B cell (primary cell): ENCODE results near the gene LCN10. TPM values are rescaled to one million over a fixed set of nuclear protein-coding genes. Genes with fewer than 3 reads are reported as not detected.

Experiments used
- ATAC-seq: fragments of 200-7000 bp; cut with Tn5 transposase; one replicate; pipeline ENCODE4 v1.10.0; 2021; ENCODE audit warnings: low read depth, mild to moderate bottlenecking, moderate number of reproducible peaks, moderate library complexity
- CTCF ChIA-PET: fragments of 350-600 bp; sonication (Branson Sonifier 250); formaldehyde crosslinking; loops from one replicate; lab custom pipeline; 2021; ENCODE audit warnings: antibody characterized with exemption, inconsistent platforms; lab: Charles Lee
- POLR2A ChIA-PET: fragments of 350-600 bp; sonication (Branson Sonifier 250); formaldehyde crosslinking; loops from one replicate; lab custom pipeline; 2021; ENCODE audit warnings: antibody characterized with exemption; lab: Charles Lee
- DNase-seq: peaks from one replicate; pipeline ENCODE4 v3.0.0; 2013
- H2AFZ ChIP-seq: 2 replicates; pipeline ENCODE4 v1.6.1; 2012; ENCODE audit warnings: mild to moderate bottlenecking, low read depth, low read length; ENCODE audit not compliant: insufficient read depth, poor library complexity, severe bottlenecking
- H3K27ac ChIP-seq, 2 donors: 1 replicate in 1 of 2; 2 replicates in 1 of 2; pipeline ENCODE4 v1.5.1; 2012 to 2013; ENCODE audit warnings: low read length in 2 of 2, mild to moderate bottlenecking in 2 of 2, moderate library complexity in 1 of 2
- H3K27me3 ChIP-seq, 4 experiments: fragments of 200-600 bp in 1 of 4; sonication (generic) in 1 of 4; replicated peaks in 1 of 4; 1 replicate in 2 of 4; 2 replicates in 2 of 4; pipeline versions ENCODE4 v1.6.1 to v1.7.0; 2013 to 2016; ENCODE audit warnings: low read length in 3 of 4, mild to moderate bottlenecking in 2 of 4, mixed read lengths in 1 of 4, moderate library complexity in 1 of 4; ENCODE audit not compliant: insufficient read depth in 4 of 4, control insufficient read depth in 3 of 4; ENCODE audit errors: control extremely low read depth in 1 of 4
- H3K36me3 ChIP-seq, 2 experiments: replicated peaks in 1 of 2; 1 replicate in 1 of 2; 2 replicates in 1 of 2; pipeline versions ENCODE4 v1.6.1 to v1.7.1; 2013; ENCODE audit warnings: low read length in 1 of 2; ENCODE audit not compliant: insufficient read depth in 2 of 2, control insufficient read depth in 1 of 2; ENCODE audit errors: control extremely low read depth in 1 of 2, extremely low read depth in 1 of 2
- H3K4me1 ChIP-seq, 2 donors: fragments of 200-600 bp in 1 of 2; sonication (generic) in 1 of 2; 1 replicate in 1 of 2; 2 replicates in 1 of 2; pipeline versions ENCODE4 v1.5.1 to v1.6.1; 2013 to 2017; ENCODE audit warnings: low read length in 2 of 2; ENCODE audit not compliant: control insufficient read depth in 2 of 2, insufficient read depth in 2 of 2
- H3K4me2 ChIP-seq: replicated peaks from 2 replicates; pipeline ENCODE3; 2012; ENCODE audit warnings: mild to moderate bottlenecking, low read depth, low read length; ENCODE audit not compliant: poor library complexity, severe bottlenecking
- H3K4me3 ChIP-seq, 5 experiments: fragments of 200-600 bp in 1 of 5; sonication (generic) in 1 of 5; 1 replicate in 3 of 5; 2 replicates in 2 of 5; pipeline versions ENCODE4 v1.5.1 to v1.7.0; 2011 to 2016; ENCODE audit warnings: low read length in 4 of 5, mild to moderate bottlenecking in 4 of 5, low read depth in 2 of 5, control low read depth in 1 of 5, moderate library complexity in 1 of 5; ENCODE audit not compliant: insufficient read depth in 1 of 5; ENCODE audit errors: control extremely low read depth in 1 of 5, extremely low read depth in 1 of 5
- H3K79me2 ChIP-seq: fragments of 200-600 bp; sonication (generic); one replicate; pipeline ENCODE4 v1.6.0; 2016; ENCODE audit warnings: low read length; ENCODE audit not compliant: control insufficient read depth, insufficient read depth
- H3K9ac ChIP-seq: fragments of 200-600 bp; sonication (generic); 2 replicates; pipeline ENCODE4 v1.6.1; 2017; ENCODE audit warnings: mild to moderate bottlenecking, low read length, moderate library complexity
- H3K9me3 ChIP-seq, 3 donors: one replicate each; pipeline versions ENCODE4 v1.6.1 to v1.7.1; 2013; ENCODE audit warnings: low read length in 2 of 3; ENCODE audit not compliant: control insufficient read depth in 2 of 3, insufficient read depth in 1 of 3; ENCODE audit errors: control extremely low read depth in 1 of 3
- H4K20me1 ChIP-seq: 2 replicates; pipeline ENCODE4 v1.6.0; 2012; ENCODE audit warnings: mild to moderate bottlenecking, low read length; ENCODE audit not compliant: insufficient read depth, control insufficient read depth, poor library complexity, severe bottlenecking
- H3K27ac Mint-ChIP-seq: one replicate; pipeline ENCODE4 v1.8.0; 2021; ENCODE audit warnings: mixed read lengths
- H3K27me3 Mint-ChIP-seq: one replicate; pipeline ENCODE4 v1.8.0; 2021; ENCODE audit warnings: mixed read lengths
- H3K4me1 Mint-ChIP-seq: one replicate; pipeline ENCODE4 v1.8.0; 2021; ENCODE audit warnings: mixed read lengths
- H3K4me3 Mint-ChIP-seq: one replicate; pipeline ENCODE4 v1.8.0; 2021; ENCODE audit warnings: mixed read lengths
- H3K9me3 Mint-ChIP-seq: one replicate; pipeline ENCODE4 v1.8.0; 2022; ENCODE audit warnings: mixed read lengths; ENCODE audit not compliant: insufficient read depth
- EZH2 ChIP-seq: IDR thresholded peaks from 2 replicates; pipeline ENCODE4 v1.6.1; 2012; ENCODE audit warnings: borderline replicate concordance, low read depth, mild to moderate bottlenecking, moderate library complexity, low read length; ENCODE audit not compliant: insufficient read depth, poor library complexity, severe bottlenecking
- WGBS: methylation state at CpG from one replicate; pipeline ENCODE4 v1.1.5; 2013; ENCODE audit warnings: missing lambda C conversion rate; ENCODE audit not compliant: insufficient coverage; 5-methylcytosine and 5-hydroxymethylcytosine counted together
- intact Hi-C: fragments of 100-400 bp; cut with micrococcal nuclease; formaldehyde crosslinking; loops from one replicate; pipeline ENCODE4 v1.10.0; 2022
- polyA plus RNA-seq: library from polyadenylated mRNA; depleted of rRNA; stranded (reverse); fragments of >200 nt; gene quantifications from 2 replicates; pipeline ENCODE4 v1.2.3, GENCODE V29; 2012
- total RNA-seq, 2 donors: library from RNA; stranded (reverse); fragments of 120-200 nt in 1 of 2; gene quantifications; 1 replicate in 1 of 2; 2 replicates in 1 of 2; pipeline versions ENCODE4 v1.2.3 to v1.2.4, GENCODE V29; 2013 to 2022
- TF ChIP-seq, protein P1 (sequence below): fragments of 200-600 bp; IDR thresholded peaks from one replicate; pipeline ENCODE4 v1.8.0; 2022; ENCODE audit warnings: antibody characterized with exemption, mild to moderate bottlenecking

LCN10 gene
- total and polyA plus RNA-seq, 2 donors (not counting 1 experiment from before 2014, with no cell fraction given): 76.3 to 93.0 TPM

DNA sequence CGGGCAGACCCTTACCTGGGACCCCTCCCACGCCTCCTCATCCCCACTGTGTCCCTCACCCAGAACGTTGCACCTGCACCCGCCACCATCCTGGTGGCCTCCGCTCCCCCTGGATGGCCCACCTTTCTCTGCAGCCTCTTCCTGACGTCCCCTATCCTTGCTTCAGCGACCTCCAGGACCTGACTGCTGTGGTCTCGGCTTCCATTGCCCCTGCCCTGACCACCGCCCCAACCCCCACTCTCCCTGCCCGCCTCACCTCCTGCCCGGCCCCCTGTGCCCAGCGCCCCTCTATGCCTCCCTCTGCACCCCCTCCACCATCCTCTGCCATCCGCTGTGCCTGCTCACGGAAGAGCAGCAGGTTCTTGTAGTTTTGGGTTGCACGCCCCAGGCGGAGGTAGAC lies 2.2 kb downstream of the LCN10 start:
- peaks cover 35% of the 10 kb centered on the region for H3K4me1 Mint-ChIP-seq
- H4K20me1 ChIP-seq: peaks cover 32% of the 10 kb centered on the region
- CTCF ChIA-PET: interaction anchor here (1.1 to 3.9 kb wide), 4 partner anchors 10 to 69 kb away, joined by 3 to 46 read pairs (median 6); partner anchors contain the start of gene LCN8
- H3K4me3 ChIP-seq: peak overlapping the region in 4 of 5 experiments; percentile 69 to 97 (median 78)
- no peaks in the 10 kb centered on the region for H3K9me3 ChIP-seq
- H3K9me3 Mint-ChIP-seq: no peaks in the 10 kb centered on the region
- H2AFZ ChIP-seq: no peak overlapping the region
- DNase-seq (no peak), ATAC-seq (no peak)
- peak overlapping the region; percentile 83 for H3K27ac Mint-ChIP-seq
- WGBS: 97% methylated on average over 16 of the region's 16 CpGs
- H3K27ac ChIP-seq: peak overlapping the region; percentile 82 to 83
- peaks cover 36% of the 10 kb centered on the region for H3K79me2 ChIP-seq
- peak overlapping the region; percentile 91 for H3K4me2 ChIP-seq
- intact Hi-C loops: no loop called here
- H3K4me3 Mint-ChIP-seq: peak overlapping the region; percentile 91
- H3K4me1 ChIP-seq: peaks cover 22 to 41% of the 10 kb centered on the region in 2 donors
- H3K9ac ChIP-seq: peak overlapping the region; percentile 94
- POLR2A ChIA-PET: interaction anchor here (1.7 to 3.4 kb wide), 2 partner anchors 9 to 11 kb away, joined by 9 to 53 read pairs; no protein-coding TSS in a partner anchor
- peaks cover 0 to 19% of the 10 kb centered on the region in 2 experiments for H3K36me3 ChIP-seq
- TF ChIP-seq, protein P1, sequence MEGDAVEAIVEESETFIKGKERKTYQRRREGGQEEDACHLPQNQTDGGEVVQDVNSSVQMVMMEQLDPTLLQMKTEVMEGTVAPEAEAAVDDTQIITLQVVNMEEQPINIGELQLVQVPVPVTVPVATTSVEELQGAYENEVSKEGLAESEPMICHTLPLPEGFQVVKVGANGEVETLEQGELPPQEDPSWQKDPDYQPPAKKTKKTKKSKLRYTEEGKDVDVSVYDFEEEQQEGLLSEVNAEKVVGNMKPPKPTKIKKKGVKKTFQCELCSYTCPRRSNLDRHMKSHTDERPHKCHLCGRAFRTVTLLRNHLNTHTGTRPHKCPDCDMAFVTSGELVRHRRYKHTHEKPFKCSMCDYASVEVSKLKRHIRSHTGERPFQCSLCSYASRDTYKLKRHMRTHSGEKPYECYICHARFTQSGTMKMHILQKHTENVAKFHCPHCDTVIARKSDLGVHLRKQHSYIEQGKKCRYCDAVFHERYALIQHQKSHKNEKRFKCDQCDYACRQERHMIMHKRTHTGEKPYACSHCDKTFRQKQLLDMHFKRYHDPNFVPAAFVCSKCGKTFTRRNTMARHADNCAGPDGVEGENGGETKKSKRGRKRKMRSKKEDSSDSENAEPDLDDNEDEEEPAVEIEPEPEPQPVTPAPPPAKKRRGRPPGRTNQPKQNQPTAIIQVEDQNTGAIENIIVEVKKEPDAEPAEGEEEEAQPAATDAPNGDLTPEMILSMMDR: no peak
- no peak for TF ChIP-seq EZH2
- no peaks in the 10 kb centered on the region for H3K27me3 ChIP-seq
- H3K27me3 Mint-ChIP-seq: no peaks in the 10 kb centered on the region

DNA sequence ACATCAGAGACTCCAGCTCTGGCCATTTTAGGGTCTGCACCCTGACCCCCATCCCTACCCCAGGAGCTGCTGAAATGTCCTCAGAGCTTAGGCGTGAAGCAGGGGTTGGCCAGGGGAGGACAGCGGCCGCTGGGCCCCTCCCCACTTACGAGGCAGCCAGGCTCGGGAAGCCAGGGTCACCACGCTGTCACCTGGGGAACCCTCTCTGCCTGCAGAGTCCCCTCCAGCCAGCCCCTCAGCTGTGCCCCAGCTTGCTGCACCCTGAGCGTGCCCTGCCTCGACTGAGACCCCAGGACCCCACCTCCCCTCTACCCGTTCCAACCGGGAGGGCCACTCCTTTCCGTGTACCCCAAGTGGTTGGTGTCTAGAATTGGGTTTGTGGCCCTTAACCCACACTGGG lies 2.7 kb downstream of the LCN10 start:
- ChIA-PET POLR2A (interaction anchor here (3.4 kb wide), 1 partner anchor 11 kb away, joined by 53 read pairs; no protein-coding TSS in a partner anchor), CTCF (interaction anchor here (1.1 to 3.9 kb wide), 2 partner anchors 10 to 12 kb away, joined by 3 to 46 read pairs; no protein-coding TSS in a partner anchor)
- H2AFZ ChIP-seq: no peak overlapping the region
- no peak overlapping the region for H3K9ac ChIP-seq
- peaks cover 36% of the 10 kb centered on the region for H3K79me2 ChIP-seq
- Mint-ChIP-seq H3K4me1 (peaks cover 35% of the 10 kb centered on the region), H3K27me3 (no peaks in the 10 kb centered on the region), H3K4me3 (peak overlapping the region; percentile 91), H3K27ac (peak overlapping the region; percentile 83), H3K9me3 (no peaks in the 10 kb centered on the region)
- TF ChIP-seq, protein P1: no peak
- TF ChIP-seq EZH2: no peak
- H3K27me3 ChIP-seq: no peaks in the 10 kb centered on the region
- peaks cover 22 to 41% of the 10 kb centered on the region in 2 donors for H3K4me1 ChIP-seq
- peaks cover 0 to 19% of the 10 kb centered on the region in 2 experiments for H3K36me3 ChIP-seq
- DNase-seq (no peak), ATAC-seq (no peak)
- H3K4me2 ChIP-seq: peak overlapping the region; percentile 91
- peak overlapping the region in 1 of 2 donors; percentile 82 for H3K27ac ChIP-seq
- intact Hi-C loops: no loop called here
- 92% methylated on average over 7 of the region's 11 CpGs for WGBS
- H4K20me1 ChIP-seq: peaks cover 32% of the 10 kb centered on the region
- no peaks in the 10 kb centered on the region for H3K9me3 ChIP-seq
- no peak overlapping the region for H3K4me3 ChIP-seq
